ENCODE measurements around the gene EXOC6. TPM values are rescaled to one million over a fixed set of nuclear protein-coding genes. Genes with fewer than 3 reads are reported as not detected.

Gene EXOC6
- total RNA-seq, 4 donors from 2014 or later, result 14.1 to 34.9 (median 16.2) TPM

DNA sequence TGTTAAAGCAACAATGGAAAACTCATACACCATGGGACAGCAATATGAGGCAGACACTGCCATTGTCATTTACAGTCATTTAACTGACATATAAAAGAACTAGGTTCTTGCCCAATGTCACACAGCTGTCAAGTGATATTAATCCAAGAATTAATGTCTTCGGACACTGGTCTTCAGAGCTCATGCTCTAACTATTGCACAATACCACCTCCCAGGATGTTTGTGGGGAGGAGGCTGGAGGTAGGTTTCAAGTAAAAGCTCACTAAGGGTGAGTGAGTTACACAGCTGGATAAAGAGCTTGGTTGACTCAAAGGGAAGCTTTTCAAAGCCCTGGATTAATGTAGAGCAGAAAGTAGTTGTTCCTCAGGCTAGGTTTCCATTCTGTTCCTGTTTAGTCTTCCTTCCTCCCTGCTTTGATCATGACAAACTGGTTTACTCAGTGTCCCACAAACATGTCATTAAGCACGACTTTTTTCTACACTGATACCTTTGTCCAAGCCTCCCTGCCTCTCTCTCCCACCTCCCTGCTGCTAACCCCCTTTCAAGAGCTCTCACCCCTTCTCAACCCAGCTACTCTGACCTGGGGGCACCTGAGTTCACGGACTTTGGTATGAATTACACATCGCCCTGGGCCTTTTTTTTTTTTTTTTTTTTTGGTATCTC lies 987 bp upstream of the EXOC6 start:
- intact Hi-C loops (cut with DNase I), result loop anchor here (5.0 to 10.0 kb wide), 2 partner anchors 35 to 153 kb away; no protein-coding TSS in a partner anchor
- Histone ChIP-seq H3K27ac (replicated peaks in 1 of 4) (no peak overlapping the region), H3K4me3 (peak overlapping the region in 2 of 4 donors; percentile 92 to 99), H3K36me3 (no peaks in the 10 kb centered on the region), H3K9me3 (no peaks in the 10 kb centered on the region), H3K27me3 (no peaks in the 10 kb centered on the region), H3K4me1 (peaks cover 5 to 28% (median 21%) of the 10 kb centered on the region in 4 donors)
- DNase-seq (ENCODE audit: extremely low spot score), result no peak
- WGBS, result 75% methylated on average over 4 of the region's 4 CpGs
- TF ChIP-seq POLR2A (IDR thresholded peaks at IDR 0.05; ENCODE audit: low read depth), result no peak
- no peak for TF ChIP-seq POLR2AphosphoS5 (IDR thresholded peaks at IDR 0.05)
- TF ChIP-seq EP300 (IDR thresholded peaks at IDR 0.05), result no peak
- TF ChIP-seq, protein P1, sequence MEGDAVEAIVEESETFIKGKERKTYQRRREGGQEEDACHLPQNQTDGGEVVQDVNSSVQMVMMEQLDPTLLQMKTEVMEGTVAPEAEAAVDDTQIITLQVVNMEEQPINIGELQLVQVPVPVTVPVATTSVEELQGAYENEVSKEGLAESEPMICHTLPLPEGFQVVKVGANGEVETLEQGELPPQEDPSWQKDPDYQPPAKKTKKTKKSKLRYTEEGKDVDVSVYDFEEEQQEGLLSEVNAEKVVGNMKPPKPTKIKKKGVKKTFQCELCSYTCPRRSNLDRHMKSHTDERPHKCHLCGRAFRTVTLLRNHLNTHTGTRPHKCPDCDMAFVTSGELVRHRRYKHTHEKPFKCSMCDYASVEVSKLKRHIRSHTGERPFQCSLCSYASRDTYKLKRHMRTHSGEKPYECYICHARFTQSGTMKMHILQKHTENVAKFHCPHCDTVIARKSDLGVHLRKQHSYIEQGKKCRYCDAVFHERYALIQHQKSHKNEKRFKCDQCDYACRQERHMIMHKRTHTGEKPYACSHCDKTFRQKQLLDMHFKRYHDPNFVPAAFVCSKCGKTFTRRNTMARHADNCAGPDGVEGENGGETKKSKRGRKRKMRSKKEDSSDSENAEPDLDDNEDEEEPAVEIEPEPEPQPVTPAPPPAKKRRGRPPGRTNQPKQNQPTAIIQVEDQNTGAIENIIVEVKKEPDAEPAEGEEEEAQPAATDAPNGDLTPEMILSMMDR (IDR thresholded peaks at IDR 0.05), result no peak

DNA sequence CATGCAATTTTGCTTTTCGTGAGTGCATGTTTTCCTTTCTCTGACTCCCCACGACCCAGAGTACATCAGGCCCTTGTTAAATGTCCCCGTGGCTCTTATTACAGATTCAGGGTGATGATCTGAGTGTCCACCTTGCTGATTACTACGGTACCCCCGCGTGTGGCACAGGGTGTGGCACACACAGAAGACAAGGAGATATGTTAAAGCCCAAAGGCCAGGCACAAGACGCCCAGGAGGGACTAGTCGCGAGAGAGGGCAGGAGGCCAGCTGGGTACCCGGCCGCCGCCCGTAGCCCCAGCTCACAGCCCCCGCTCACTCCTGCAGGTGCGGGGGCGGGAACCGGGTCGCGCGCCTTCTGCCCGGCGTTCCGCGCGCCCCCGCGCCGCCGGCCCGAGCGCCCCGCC lies 281 bp upstream of the EXOC6 start:
- Histone ChIP-seq H3K27me3 (no peaks in the 10 kb centered on the region), H3K9me3 (no peaks in the 10 kb centered on the region), H3K4me1 (peaks cover 5 to 26% (median 21%) of the 10 kb centered on the region in 4 donors), H3K4me3 (peak overlapping the region; percentile 84 to 99 (median 94)), H3K36me3 (no peaks in the 10 kb centered on the region), H3K27ac (replicated peaks in 1 of 4) (peak overlapping the region; percentile 83 to 91 (median 88))
- WGBS, result 5% methylated on average over 9 of the region's 32 CpGs
- TF ChIP-seq, protein P1 (IDR thresholded peaks at IDR 0.05), result no peak
- TF ChIP-seq POLR2AphosphoS5 (IDR thresholded peaks at IDR 0.05) (no peak), EP300 (IDR thresholded peaks at IDR 0.05) (no peak), POLR2A (IDR thresholded peaks at IDR 0.05; ENCODE audit: low read depth) (no peak)
- DNase-seq (ENCODE audit: extremely low spot score), result no peak
- intact Hi-C loops (cut with DNase I), result loop anchor here (5.0 to 10.0 kb wide), 2 partner anchors 34 to 153 kb away; no protein-coding TSS in a partner anchor

DNA sequence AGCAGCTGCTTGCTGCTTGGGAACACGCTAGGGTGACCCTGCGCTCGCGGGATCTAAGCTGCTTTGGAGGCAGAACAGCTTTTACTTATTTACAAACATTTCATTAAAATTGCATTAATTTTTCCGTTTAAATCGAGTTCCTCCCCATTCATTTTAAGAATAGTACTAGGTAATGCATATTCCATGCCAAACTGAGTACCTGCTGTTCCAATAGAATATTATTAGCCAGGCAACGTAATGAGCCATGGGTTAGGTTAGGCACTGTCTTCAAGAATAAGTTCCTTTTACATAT lies 860 bp downstream of the EXOC6 start:
- Histone ChIP-seq H3K9me3 (no peaks in the 10 kb centered on the region), H3K27me3 (no peaks in the 10 kb centered on the region), H3K4me3 (peak overlapping the region; percentile 84 to 99 (median 94)), H3K36me3 (no peaks in the 10 kb centered on the region), H3K4me1 (peaks cover 5 to 23% (median 19%) of the 10 kb centered on the region in 4 donors), H3K27ac (replicated peaks in 1 of 4) (peak overlapping the region; percentile 83 to 91 (median 88))
- DNase-seq (ENCODE audit: extremely low spot score), result no peak
- TF ChIP-seq, protein P1 (IDR thresholded peaks at IDR 0.05), result no peak
- TF ChIP-seq EP300 (IDR thresholded peaks at IDR 0.05) (no peak), POLR2A (IDR thresholded peaks at IDR 0.05; ENCODE audit: low read depth) (no peak), POLR2AphosphoS5 (IDR thresholded peaks at IDR 0.05) (no peak)
- WGBS, result under 1% methylated on average over 7 of the region's 7 CpGs
- intact Hi-C loops (cut with DNase I), result loop anchor here (5.0 to 10.0 kb wide), 2 partner anchors 33 to 154 kb away; no protein-coding TSS in a partner anchor

DNA sequence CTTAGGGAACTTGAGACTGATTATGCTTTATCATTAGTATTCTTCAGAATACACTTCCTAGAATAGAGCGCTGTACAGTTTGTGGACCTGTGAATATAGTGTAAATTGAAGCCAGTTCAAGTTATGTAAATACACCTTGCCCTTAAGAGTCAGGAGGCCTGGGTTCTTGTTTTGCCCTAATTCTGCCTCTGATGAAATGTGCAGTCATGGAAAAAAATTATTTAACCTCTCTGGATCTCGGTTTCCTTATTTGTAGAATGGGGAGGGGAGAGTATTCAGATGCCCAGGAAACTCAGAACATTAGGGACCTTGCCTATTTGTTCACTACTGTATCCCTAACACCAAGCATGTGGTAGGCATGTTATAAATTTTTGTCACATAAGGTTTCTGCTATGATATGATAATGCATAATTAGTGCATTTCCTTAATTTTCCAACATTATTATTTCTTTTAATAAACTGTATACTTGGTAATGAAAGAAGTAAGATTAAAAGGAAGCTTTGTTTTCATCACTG lies 1.3 kb downstream of the EXOC6 start:
- no peak overlapping the region for H3K27ac ChIP-seq (replicated peaks in 1 of 4)
- intact Hi-C loops (cut with DNase I), result loop anchor here (5.0 to 10.0 kb wide), 2 partner anchors 33 to 155 kb away; no protein-coding TSS in a partner anchor
- 53% methylated on average over 2 of the region's 2 CpGs for WGBS

More for the DNA sequence above, 1.3 kb downstream of the EXOC6 start:
- DNase-seq (ENCODE audit: extremely low spot score), result no peak
- no peaks in the 10 kb centered on the region for H3K27me3 ChIP-seq
- H3K4me1 ChIP-seq, result peaks cover 5 to 23% (median 19%) of the 10 kb centered on the region in 4 donors
- no peaks in the 10 kb centered on the region for H3K9me3 ChIP-seq
- H3K4me3 ChIP-seq, result peak overlapping the region; percentile 84 to 99 (median 94)
- TF ChIP-seq EP300 (IDR thresholded peaks at IDR 0.05) (no peak), POLR2A (IDR thresholded peaks at IDR 0.05; ENCODE audit: low read depth) (no peak), POLR2AphosphoS5 (IDR thresholded peaks at IDR 0.05) (no peak)
- TF ChIP-seq, protein P1 (IDR thresholded peaks at IDR 0.05), result no peak
- no peaks in the 10 kb centered on the region for H3K36me3 ChIP-seq
